Brain microvascular endothelial cell (primary cell): Measurements from ENCODE around the gene ZNF592.
A peak's percentile ranks its signal among the peaks of the same experiment; 100 is the strongest.
"Not testable (repeated sequence)": the region's sequence is repeated elsewhere in the genome, so short reads cannot be mapped to it uniquely, and the experiment has no call there.

Source experiments
- DNase-seq: peaks from one replicate; pipeline ENCODE4 v3.0.0-alpha.2; 2020
- H3K27ac ChIP-seq: fragments of 250-450 bp; sonication (Bioruptor Pico); 2 replicates; pipeline ENCODE4 v1.5.1; 2020; ENCODE audit warnings: mild to moderate bottlenecking, moderate library complexity
- H3K27me3 ChIP-seq: fragments of 250-450 bp; sonication (Bioruptor Pico); replicated peaks from 2 replicates; pipeline ENCODE4 v1.5.1; 2020; ENCODE audit warnings: mild to moderate bottlenecking
- H3K36me3 ChIP-seq: fragments of 250-450 bp; sonication (Bioruptor Pico); replicated peaks from 2 replicates; pipeline ENCODE4 v1.5.1; 2020; ENCODE audit warnings: mild to moderate bottlenecking
- H3K4me3 ChIP-seq: 2 replicates; pipeline ENCODE4 v1.5.1; 2011; ENCODE audit warnings: low read depth, mild to moderate bottlenecking, control low read depth, low read length, moderate library complexity
- CTCF ChIP-seq: IDR thresholded peaks from 2 replicates; pipeline ENCODE4 v1.5.1; 2011; ENCODE audit warnings: low read depth, mild to moderate bottlenecking, moderate library complexity, low read length, control low read depth, inconsistent platforms; ENCODE audit errors: missing control alignments
- in situ Hi-C: cut with HindIII; loops from 2 replicates; pipeline ENCODE4 v1.10.0; 2017; ENCODE audit warnings: low sequenced_read_pairs, low pct_ligation_motif_present

The ZNF592 gene

GRCh38 chr15:84749111-84749991 lies 959 bp downstream of the ZNF592 start:
- DNase-seq, result peak; percentile 18
- no peak for TF ChIP-seq CTCF
- Histone ChIP-seq H3K36me3 (no peaks in the 10 kb centered on the region), H3K4me3 (peak overlapping the region; percentile 96), H3K27me3 (no peaks in the 10 kb centered on the region), H3K27ac (peak overlapping the region; percentile 71)
- in situ Hi-C loops, result no loop called here

GRCh38 chr15:84750583-84751092 lies 2.2 kb downstream of the ZNF592 start:
- no peaks in the 10 kb centered on the region for H3K27me3 ChIP-seq
- in situ Hi-C loops, result no loop called here
- no peak overlapping the region for H3K4me3 ChIP-seq
- no peak overlapping the region for H3K27ac ChIP-seq
- DNase-seq, result no peak
- no peaks in the 10 kb centered on the region for H3K36me3 ChIP-seq
- no peak for TF ChIP-seq CTCF

GRCh38 chr15:84751721-84752120 lies 3.3 kb downstream of the ZNF592 start:
- DNase-seq, H3K27ac ChIP-seq, H3K36me3 ChIP-seq, H3K27me3 ChIP-seq, in situ Hi-C loops, H3K4me3 ChIP-seq: not testable (repeated sequence)

- no peak for DNase-seq
- Histone ChIP-seq H3K27ac (no peak overlapping the region), H3K27me3 (no peaks in the 10 kb centered on the region), H3K36me3 (no peaks in the 10 kb centered on the region), H3K4me3 (no peak overlapping the region)
- in situ Hi-C loops, result no loop called here
- no peak for TF ChIP-seq CTCF
Observed at GRCh38 chr15:84752195-84752594, 3.8 kb downstream of the ZNF592 start.

GRCh38 chr15:84752700-84753099 lies 4.3 kb downstream of the ZNF592 start:
- no peak for DNase-seq
- Histone ChIP-seq H3K27ac (peak overlapping the region; percentile 5), H3K27me3 (no peaks in the 10 kb centered on the region), H3K4me3 (no peak overlapping the region), H3K36me3 (no peaks in the 10 kb centered on the region)
- in situ Hi-C loops, result no loop called here
- no peak for TF ChIP-seq CTCF

- in situ Hi-C loops, H3K36me3 ChIP-seq, H3K27ac ChIP-seq, DNase-seq, H3K4me3 ChIP-seq, H3K27me3 ChIP-seq: not testable (repeated sequence)
Observed at GRCh38 chr15:84754889-84755288, 6.5 kb downstream of the ZNF592 start.
